IPS DF 4.7 (cell line): ENCODE results near the gene MYLK2.

Source experiments
- DNase-seq: peaks from one replicate; pipeline ENCODE4 v3.0.0-alpha.2; 2013; ENCODE audit warnings: low spot score; ENCODE audit errors: extremely low read depth

Gene MYLK2

GRCh38 chr20:31853481-31853880 lies 34.3 kb downstream of the MYLK2 start:
- DNase-seq: no peak

DNA sequence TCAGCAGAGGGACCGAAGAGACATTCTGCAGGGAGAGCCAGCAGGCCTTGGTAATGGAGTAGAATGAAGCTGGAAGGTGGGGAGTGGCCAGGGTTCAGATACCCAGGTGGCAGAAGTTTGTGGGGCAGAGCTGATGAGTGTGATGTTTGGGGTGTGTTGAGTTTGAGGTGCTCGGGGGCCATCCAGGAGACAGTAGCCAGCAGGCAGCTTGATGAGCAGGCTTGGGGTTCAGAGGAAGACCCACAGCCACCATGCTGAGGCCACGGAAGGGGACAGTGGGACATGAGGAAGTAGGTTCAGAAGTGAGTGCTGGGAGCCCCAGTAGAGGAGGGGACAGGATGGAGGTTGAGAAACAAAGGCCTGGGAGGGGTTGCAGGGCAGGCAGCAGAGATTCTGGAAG lies 37.4 kb downstream of the MYLK2 start:
- no peak for DNase-seq

DNA sequence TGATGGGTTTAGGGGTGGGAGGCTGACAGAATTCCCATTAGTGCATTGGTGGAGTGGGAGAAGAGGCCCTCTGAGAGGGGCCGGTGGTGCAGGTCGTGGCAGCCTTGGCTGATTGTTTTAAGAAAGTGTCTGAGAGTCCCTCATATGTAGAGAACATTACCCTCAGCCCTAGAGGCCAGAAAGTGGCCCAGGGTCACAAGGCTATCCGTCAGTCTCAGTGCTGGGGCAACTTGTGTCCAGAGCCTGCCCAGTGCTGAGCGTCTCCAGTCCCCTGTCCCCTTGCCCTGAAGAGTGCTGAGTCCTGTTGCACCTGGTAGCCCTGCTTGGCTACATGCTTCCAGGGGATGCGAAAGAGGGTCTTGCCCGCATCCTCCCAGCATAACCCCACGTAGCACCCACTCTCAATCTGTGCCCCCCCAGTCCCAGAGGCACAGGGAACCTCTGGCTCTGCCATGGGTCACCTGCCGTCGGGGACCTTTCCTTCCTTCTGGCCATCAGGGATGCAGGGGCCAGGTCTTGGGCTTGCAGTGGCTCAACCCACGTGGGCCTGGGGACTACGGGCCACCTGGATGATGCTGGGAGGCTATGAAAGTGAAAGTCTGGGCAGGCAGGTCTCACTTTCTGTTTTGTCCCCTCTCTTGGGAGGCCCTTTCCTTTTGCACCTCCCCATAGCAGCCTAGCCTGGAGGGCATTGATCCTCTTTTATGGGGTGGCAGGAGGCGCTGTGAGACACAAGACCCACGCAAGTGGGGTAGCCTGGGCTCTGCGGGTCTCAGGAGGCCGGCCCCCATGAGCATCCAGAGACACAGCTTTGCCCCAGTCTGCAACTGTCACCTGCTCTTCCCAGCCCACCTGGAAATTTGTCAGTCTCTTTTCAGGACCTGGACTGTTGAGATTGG lies 39.0 kb downstream of the MYLK2 start:
- no peak for DNase-seq

DNA sequence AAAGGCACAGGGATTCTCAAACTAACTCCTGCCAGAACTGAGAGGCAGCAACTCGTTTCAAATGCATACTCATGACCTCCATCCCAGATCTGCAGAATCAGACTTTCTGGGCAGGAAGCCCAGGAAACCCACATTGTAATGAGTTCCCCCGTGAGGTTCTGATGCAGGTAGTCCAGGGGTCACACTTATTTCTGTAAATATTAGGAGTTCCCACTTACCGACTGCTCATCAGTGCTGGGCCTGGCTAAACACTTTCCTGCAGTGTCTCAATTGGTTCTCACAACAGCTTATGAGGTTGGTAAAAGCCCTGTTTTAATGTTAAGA lies 39.6 kb downstream of the MYLK2 start:
- no peak for DNase-seq

DNA sequence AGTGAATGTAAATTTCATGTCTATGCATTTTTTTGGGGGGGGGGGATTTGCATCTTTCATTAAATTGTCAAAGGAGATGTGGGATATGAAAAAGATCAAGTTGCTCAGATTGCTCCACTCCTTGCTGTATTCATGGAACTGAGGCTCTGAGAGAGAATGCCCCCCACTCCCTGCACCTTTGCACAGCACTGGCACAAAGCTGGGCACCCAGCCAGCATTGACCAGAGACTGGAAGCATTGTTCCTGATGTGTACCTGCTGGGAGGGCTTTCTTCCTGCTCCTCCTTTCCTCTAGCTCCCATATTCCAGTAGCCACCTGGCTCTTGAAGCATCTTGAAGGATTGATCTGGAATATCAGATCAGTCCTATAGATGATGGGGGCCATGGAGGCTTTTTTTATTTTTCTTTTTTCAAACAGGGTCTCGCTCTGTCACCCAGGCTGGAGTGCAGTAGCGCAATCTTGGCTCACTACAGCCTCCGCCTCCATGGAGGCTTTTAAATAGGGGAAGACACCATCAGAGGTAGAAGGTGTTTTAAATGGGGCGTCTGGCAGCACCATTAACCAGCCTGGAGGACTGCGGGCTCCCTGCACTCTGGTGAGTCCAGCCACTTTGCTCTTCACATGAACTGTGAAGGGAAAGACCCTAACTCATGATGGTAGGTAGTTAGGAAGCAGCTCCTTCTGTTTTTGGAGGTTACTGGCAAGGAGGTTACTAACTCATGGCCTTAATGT lies 40.3 kb downstream of the MYLK2 start:
- no peak for DNase-seq

DNA sequence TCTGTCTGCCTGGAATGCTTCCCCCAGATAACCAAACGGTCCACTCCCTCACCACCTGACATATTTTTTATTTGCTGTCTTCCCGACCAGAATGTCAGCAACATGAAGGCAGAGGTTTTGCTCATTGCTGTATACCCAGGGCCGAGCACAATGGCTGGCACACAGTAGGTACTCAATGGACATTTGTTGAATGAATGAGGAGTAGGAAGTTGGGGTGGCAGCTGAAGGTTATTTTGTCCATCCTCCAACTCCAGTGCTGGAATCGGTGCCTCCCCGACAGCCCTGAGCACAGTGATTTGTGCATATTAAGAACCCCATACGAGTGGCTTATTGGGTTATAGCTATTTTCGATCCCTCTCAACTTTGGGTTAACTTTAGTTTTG lies 40.8 kb downstream of the MYLK2 start:
- no peak for DNase-seq

DNA sequence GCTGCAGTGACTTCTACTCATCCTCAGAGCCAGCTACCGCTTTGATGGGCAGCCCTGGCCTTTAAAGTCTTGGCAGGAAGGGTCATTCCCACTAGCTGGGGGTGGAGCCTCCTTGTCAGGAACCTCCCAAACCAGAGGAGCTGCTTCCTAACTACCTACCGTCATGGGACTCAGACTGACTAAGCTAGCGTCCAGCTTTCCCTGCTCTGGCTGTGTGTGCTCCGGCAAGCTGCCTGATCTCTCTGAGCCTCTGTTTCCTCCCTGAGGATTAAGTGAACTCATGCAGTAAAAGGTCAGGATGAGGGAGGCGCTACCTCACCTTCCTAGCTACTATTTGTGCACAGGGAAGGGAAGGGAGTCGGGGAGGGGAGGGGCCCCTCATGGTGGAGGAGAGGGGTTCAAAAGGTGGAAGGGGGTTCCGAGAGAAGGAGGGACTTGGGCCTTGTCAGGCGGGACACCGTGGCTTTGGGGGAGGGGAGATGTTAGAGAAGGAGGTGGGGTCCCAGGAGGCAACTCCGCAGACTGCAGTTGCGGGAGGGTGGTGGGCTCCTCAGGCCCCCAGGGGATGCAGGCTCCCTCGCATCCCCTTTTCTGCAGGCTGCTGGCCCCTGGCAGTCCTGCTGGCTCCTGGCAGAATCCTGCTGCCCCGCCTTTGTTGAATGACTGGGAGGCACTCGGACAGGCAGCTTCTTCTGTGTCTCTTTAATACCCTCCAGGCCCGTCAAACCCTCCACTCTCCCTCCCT lies 41.4 kb downstream of the MYLK2 start:
- DNase-seq: no peak

- DNase-seq: no peak
These were observed 41.9 kb downstream of the MYLK2 start for GRCh38 chr20:31861135-31861384.

DNA sequence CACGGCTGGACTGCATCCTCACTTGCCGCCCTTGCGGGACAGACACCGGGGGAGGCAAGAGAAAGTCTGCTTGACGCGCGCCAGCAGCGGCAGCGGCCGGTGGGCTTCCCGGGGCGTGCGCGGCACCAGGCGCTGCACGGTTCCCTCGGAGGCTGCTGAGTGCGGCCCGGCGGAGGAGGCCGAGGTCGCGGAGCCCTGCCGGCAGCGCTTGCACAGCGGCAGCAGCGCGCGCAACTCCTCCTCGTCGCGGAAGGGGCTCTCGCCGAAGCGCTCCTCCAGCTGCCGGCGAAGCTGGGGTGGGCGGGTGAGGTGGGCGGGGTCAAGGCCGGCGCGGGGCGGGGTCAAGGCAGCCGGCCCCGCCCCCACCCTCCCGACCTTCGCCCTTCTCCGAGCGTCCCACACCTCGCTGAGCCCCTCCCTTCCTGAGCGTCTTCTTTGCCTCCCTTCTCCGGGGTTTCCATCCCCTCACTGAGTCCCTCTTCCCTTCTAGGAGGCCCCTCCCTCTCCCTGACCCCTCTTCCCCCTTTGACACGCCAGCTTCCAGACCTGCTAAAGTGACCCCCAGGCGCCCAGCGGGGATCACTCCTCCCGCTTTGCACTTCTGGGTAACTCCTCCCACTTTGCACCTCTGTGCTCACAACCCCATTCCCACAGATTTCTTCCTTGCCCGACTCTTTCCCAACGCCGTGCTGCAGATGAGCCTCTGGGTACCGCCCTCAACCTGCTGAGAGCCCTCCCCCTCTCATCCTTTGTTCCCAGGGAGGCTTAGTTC lies 42.4 kb downstream of the MYLK2 start:
- peak; percentile 66 for DNase-seq

- no peak for DNase-seq
These were observed 43.0 kb downstream of the MYLK2 start for GRCh38 chr20:31862157-31862470.

- no peak for DNase-seq
These were observed 43.4 kb downstream of the MYLK2 start for GRCh38 chr20:31862506-31862905.

DNA sequence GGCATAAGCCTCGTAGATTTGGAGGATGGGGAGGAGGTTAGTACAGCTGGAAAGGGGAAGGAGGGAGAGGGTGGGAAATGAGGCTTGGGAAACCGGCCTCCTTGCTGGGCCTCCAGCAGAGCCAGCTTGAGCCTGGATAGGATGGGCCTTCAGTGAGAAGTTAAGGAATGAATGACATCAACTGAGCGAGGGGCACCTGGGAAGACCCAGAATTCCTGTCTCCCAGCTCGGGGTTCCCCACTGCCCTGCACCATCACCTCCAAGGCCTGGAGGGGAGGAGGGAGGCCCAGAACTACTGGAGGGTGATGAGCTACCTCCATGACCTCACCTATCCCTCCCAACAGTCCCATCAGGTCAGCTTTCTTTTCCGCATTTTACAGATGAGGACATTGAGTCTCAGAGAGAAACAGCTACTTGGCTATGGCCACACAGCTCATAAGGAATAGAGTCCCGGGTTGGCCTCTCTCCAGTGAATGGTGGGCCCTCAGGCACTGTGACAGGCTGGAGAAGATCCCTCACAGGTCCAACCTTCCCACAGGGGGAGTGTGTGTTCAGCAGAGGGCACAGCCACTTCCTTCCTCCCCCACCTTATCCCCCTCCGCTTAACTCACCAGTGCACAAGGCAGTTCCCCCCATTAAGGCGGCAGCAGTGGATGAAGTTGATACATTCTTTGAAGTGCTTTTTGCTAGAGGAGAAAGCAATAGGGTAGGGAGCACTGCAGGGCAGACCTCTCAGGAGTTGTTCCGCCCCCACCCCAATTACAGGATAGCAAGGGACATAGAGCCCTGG lies 44.3 kb downstream of the MYLK2 start:
- DNase-seq: no peak

- no peak for DNase-seq
These were observed 45.6 kb downstream of the MYLK2 start for GRCh38 chr20:31864521-31865400.

GRCh38 chr20:31866221-31866620 lies 47.1 kb downstream of the MYLK2 start:
- no peak for DNase-seq

GRCh38 chr20:31868853-31869672 lies 49.9 kb downstream of the MYLK2 start:
- DNase-seq: no peak

GRCh38 chr20:31869673-31869941 lies 50.5 kb downstream of the MYLK2 start:
- no peak for DNase-seq

GRCh38 chr20:31869942-31870725 lies 51.0 kb downstream of the MYLK2 start, which contains the start of the genes DUSP15 and TTLL9:
Gene DUSP15, minus strand, starts transcription at chr20:31870527. Its CDS starts 190 bp downstream, at chr20:31870337.
Gene TTLL9, plus strand, starts transcription at chr20:31870634. Its CDS starts 493 bp downstream, at chr20:31871127.
- no peak for DNase-seq
